H1 (cell line): ENCODE measurements around the gene LAT. TPM values are rescaled to one million over a fixed set of nuclear protein-coding genes. Genes with fewer than 3 reads are reported as not detected.

ENCODE experiments used
- BRCA1 ChIP-seq: IDR thresholded peaks from 2 replicates; pipeline ENCODE4 v1.6.1; 2012; ENCODE audit warnings: low read depth, low read length, improper control_type of control experiment
- CBX8 ChIP-seq: fragments of 300-800, 300-1000 bp; sonication (generic); IDR thresholded peaks from 2 replicates; pipeline ENCODE4 v1.7.1; 2016; ENCODE audit warnings: low read depth, low read length, borderline replicate concordance
- CEBPB ChIP-seq: IDR thresholded peaks from 2 replicates; pipeline ENCODE4 v1.6.1; 2012; ENCODE audit warnings: low read depth, low read length
- CHD1 ChIP-seq: IDR thresholded peaks from 2 replicates; pipeline ENCODE4 v1.6.1; 2012; ENCODE audit warnings: low read depth, low read length, improper control_type of control experiment
- EZH2 ChIP-seq: fragments of 200-600 bp; sonication (generic); IDR thresholded peaks from 2 replicates; pipeline ENCODE4 v1.7.1; 2012; ENCODE audit warnings: low read depth, mild to moderate bottlenecking, moderate library complexity, low read length, inconsistent platforms; ENCODE audit not compliant: severe bottlenecking
- HDAC2 ChIP-seq, 2 experiments: fragments of 300-600 bp in 1 of 2; sonication (generic) in 1 of 2; IDR thresholded peaks; 2 replicates each; pipeline ENCODE4 v1.6.1; 2011 to 2012; ENCODE audit warnings: low read depth in 2 of 2, low read length in 2 of 2, mild to moderate bottlenecking in 2 of 2, moderate library complexity in 2 of 2, borderline replicate concordance in 1 of 2, inconsistent platforms in 1 of 2
- JUN ChIP-seq: IDR thresholded peaks from 2 replicates; pipeline ENCODE4 v1.6.1; 2011; ENCODE audit warnings: low read depth, mild to moderate bottlenecking, improper control_type of control experiment, low read length
- KDM4A ChIP-seq: IDR thresholded peaks from one replicate; pipeline ENCODE4 v1.7.1; 2012; ENCODE audit warnings: low read depth, mild to moderate bottlenecking, moderate library complexity, low read length, inconsistent platforms; ENCODE audit not compliant: severe bottlenecking
- PHF8 ChIP-seq: fragments of 200-600 bp; sonication (generic); conservative IDR thresholded peaks from 2 replicates; pipeline ENCODE4 v1.7.1; 2012; ENCODE audit warnings: low read depth, mild to moderate bottlenecking, inconsistent platforms, low read length, moderate library complexity
- POLR2AphosphoS5 ChIP-seq: IDR thresholded peaks from 2 replicates; pipeline ENCODE4 v1.6.1; 2011; ENCODE audit warnings: low read depth, low read length
- RAD21 ChIP-seq, 2 experiments: IDR thresholded peaks in 1 of 2; conservative IDR thresholded peaks in 1 of 2; 2 replicates each; pipeline ENCODE4 v1.6.1; 2011; ENCODE audit warnings: low read depth in 2 of 2, low read length in 2 of 2, improper control_type of control experiment in 1 of 2, inconsistent platforms in 1 of 2, mild to moderate bottlenecking in 1 of 2, moderate library complexity in 1 of 2
- RBBP5 ChIP-seq: IDR thresholded peaks from 2 replicates; pipeline ENCODE4 v1.7.1; 2012; ENCODE audit warnings: low read depth, mild to moderate bottlenecking, inconsistent platforms, low read length, moderate library complexity, borderline replicate concordance
- RXRA ChIP-seq: IDR thresholded peaks from 2 replicates; pipeline ENCODE4 v1.6.1; 2011; ENCODE audit warnings: low read depth, mild to moderate bottlenecking, low read length, moderate library complexity; ENCODE audit not compliant: insufficient read depth
- SIN3A ChIP-seq, 2 experiments: IDR thresholded peaks in 1 of 2; conservative IDR thresholded peaks in 1 of 2; 2 replicates each; pipeline ENCODE4 v1.6.1; 2011 to 2012; ENCODE audit warnings: low read length in 2 of 2, improper control_type of control experiment in 1 of 2, low read depth in 1 of 2, mild to moderate bottlenecking in 1 of 2
- SIRT6 ChIP-seq: IDR thresholded peaks from one replicate; pipeline ENCODE4 v1.7.1; 2012; ENCODE audit warnings: low read length, inconsistent platforms
- SIX5 ChIP-seq: IDR thresholded peaks from 2 replicates; pipeline ENCODE4 v1.6.1; 2011; ENCODE audit warnings: mild to moderate bottlenecking, low read depth, low read length
- SP1 ChIP-seq: IDR thresholded peaks from 2 replicates; pipeline ENCODE4 v1.6.1; 2011; ENCODE audit warnings: low read depth, low read length
- SUZ12 ChIP-seq: fragments of 200-600 bp; sonication (generic); IDR thresholded peaks from 2 replicates; pipeline ENCODE4 v1.6.1; 2012; ENCODE audit warnings: mild to moderate bottlenecking, inconsistent platforms, low read length, moderate library complexity, mixed read lengths
- ZNF274 ChIP-seq: IDR thresholded peaks from 2 replicates; pipeline ENCODE4 v1.7.0; 2012; ENCODE audit warnings: low read length, borderline replicate concordance; ENCODE audit errors: extremely low read depth
- polyA plus RNA-seq, 7 experiments: library from polyadenylated mRNA; depleted of rRNA in 3 of 7; stranded (reverse) in 5 of 7; unstranded in 2 of 7; fragments of >200 nt in 5 of 7; fragments of 200-250 nt in 2 of 7; gene quantifications; 1 replicate in 5 of 7; 2 replicates in 1 of 7; 4 replicates in 1 of 7; pipeline versions ENCODE4 v1.2.1 to v1.2.3, GENCODE V29; 2011 to 2013; ENCODE audit warnings: missing spikeins in 2 of 7, mixed read lengths in 2 of 7
- total RNA-seq: library from RNA; stranded (reverse); fragmentation: NEBNext Ultra II Directional; extraction: Animal tissue kit (Norgen Biotek cat#: 25700); gene quantifications from 2 replicates; pipeline ENCODE4 v1.2.1, GENCODE V29; 2021
- TF ChIP-seq, protein P1 (sequence below): IDR thresholded peaks from 2 replicates; pipeline ENCODE4 v1.6.1; 2012; ENCODE audit warnings: inconsistent platforms
- TF ChIP-seq, protein P2 (sequence below): IDR thresholded peaks from 2 replicates; pipeline ENCODE4 v1.6.1; 2012; ENCODE audit warnings: low read length, inconsistent platforms

LAT gene
- total and polyA plus RNA-seq, 2 of the 8 experiments (the other 6 are each of a cell fraction or from before 2014, with no cell fraction given), result 2.7 to 3.4 TPM

DNA sequence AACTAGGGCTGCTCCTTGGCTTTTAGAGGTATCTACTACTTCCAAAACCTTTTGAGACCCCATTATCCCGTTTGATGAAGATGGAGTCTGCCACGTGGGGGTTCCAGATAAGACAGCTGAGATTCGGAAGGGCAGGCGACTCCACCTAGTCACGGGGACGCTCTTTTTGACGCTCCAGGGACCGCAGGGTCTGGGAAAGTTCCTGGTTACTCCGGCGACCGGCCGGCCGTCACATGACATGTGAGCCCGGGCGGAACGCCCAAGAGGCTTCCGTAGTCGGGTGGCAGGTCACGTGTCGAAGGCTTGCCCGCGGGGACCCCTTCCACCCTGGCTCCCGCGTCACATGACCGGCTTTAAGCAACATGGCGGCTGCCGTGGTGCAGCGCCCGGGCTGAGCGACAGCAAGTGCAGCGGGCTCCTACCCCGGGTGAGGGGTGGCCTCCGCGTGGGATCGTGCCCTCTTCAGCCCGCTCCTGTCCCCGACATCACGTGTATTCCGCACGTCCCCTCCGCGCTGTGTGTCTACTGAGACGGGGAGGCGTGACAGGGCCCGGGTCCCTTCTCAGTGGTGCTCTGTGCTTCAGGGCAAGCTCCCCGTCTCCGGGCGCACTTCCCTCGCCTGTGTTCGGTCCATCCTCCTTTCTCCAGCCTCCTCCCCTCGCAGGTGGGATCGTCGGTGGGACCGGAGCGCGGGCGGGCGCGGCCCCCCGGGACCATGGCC, 10.3 kb upstream of the LAT start, which contains the start of gene SPNS1 (continued):
- TF ChIP-seq SUZ12 (no peak), POLR2AphosphoS5 (peak; percentile 78; the same call in 1 of the 2 replicates), RBBP5 (no peak), EZH2 (no peak), JUN (no peak), HDAC2 (IDR thresholded peaks at IDR 0.05; ENCODE audit: borderline replicate concordance in 1 of 2, low read depth in 2 of 2, low read length in 2 of 2) (peak; percentile 6 to 99; a peak in 2 of 4 replicates), BRCA1 (no peak; the same call in 1 of the 2 replicates), KDM4A (peak; percentile 39), SIX5 (no peak), RAD21 (IDR thresholded peaks at IDR 0.05 in 1 of 2, conservative IDR thresholded peaks at IDR 0.05 in 1 of 2; ENCODE audit: low read depth in 2 of 2, low read length in 2 of 2) (no peak), RXRA (no peak), PHF8 (peak; percentile 89), CHD1 (no peak), SIRT6 (no peak), SIN3A (conservative IDR thresholded peaks at IDR 0.05 in 1 of 2, IDR thresholded peaks at IDR 0.05 in 1 of 2; ENCODE audit: low read depth in 1 of 2, low read length in 2 of 2) (peak; percentile 98 to 99; a peak in 3 of 4 replicates), CBX8 (no peak), SP1 (peak; percentile 64; the same call in 1 of the 2 replicates), CEBPB (peak; percentile 12; the same call in 1 of the 2 replicates), ZNF274 (no peak)
- TF ChIP-seq, protein P1, sequence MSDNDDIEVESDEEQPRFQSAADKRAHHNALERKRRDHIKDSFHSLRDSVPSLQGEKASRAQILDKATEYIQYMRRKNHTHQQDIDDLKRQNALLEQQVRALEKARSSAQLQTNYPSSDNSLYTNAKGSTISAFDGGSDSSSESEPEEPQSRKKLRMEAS, result peak; percentile 82
- TF ChIP-seq, protein P2, sequence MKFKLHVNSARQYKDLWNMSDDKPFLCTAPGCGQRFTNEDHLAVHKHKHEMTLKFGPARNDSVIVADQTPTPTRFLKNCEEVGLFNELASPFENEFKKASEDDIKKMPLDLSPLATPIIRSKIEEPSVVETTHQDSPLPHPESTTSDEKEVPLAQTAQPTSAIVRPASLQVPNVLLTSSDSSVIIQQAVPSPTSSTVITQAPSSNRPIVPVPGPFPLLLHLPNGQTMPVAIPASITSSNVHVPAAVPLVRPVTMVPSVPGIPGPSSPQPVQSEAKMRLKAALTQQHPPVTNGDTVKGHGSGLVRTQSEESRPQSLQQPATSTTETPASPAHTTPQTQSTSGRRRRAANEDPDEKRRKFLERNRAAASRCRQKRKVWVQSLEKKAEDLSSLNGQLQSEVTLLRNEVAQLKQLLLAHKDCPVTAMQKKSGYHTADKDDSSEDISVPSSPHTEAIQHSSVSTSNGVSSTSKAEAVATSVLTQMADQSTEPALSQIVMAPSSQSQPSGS, result no peak
